Omental fat pad (tissue), 4 donors: ENCODE data around the gene GNAZ. TPM values are rescaled to one million over a fixed set of nuclear protein-coding genes. Genes with fewer than 3 reads are reported as not detected.

Source experiments
- ATAC-seq: fragments of 150-250 bp; one replicate; pipeline ENCODE4 v1.9.1; 2016; ENCODE audit warnings: mild to moderate bottlenecking, moderate library complexity; ENCODE audit not compliant: low FRiP score
- DNase-seq: peaks from one replicate; pipeline ENCODE4 v3.0.0-alpha.2; 2019; ENCODE audit warnings: low spot score
- CTCF ChIP-seq, 3 donors: fragments of 450-650 bp; IDR thresholded peaks; one replicate each; pipeline ENCODE4 v1.5.1; 2016 to 2017; ENCODE audit warnings: antibody characterized with exemption in 3 of 3, mild to moderate bottlenecking in 3 of 3, moderate library complexity in 2 of 3
- total RNA-seq, 4 donors: library from RNA; depleted of rRNA; stranded (reverse); fragments of >200 nt; gene quantifications; one replicate each; pipeline ENCODE4 v1.1.0, GENCODE V29; 2016

Gene GNAZ
- total RNA-seq, 4 donors from 2014 or later: 8.6 to 25.1 (median 16.5) TPM

GRCh38 chr22:23036684-23037428 lies 33.5 kb upstream of the GNAZ start:
- TF ChIP-seq CTCF (IDR thresholded peaks at IDR 0.05): no peak
- no peak for ATAC-seq
- DNase-seq: no peak

DNA sequence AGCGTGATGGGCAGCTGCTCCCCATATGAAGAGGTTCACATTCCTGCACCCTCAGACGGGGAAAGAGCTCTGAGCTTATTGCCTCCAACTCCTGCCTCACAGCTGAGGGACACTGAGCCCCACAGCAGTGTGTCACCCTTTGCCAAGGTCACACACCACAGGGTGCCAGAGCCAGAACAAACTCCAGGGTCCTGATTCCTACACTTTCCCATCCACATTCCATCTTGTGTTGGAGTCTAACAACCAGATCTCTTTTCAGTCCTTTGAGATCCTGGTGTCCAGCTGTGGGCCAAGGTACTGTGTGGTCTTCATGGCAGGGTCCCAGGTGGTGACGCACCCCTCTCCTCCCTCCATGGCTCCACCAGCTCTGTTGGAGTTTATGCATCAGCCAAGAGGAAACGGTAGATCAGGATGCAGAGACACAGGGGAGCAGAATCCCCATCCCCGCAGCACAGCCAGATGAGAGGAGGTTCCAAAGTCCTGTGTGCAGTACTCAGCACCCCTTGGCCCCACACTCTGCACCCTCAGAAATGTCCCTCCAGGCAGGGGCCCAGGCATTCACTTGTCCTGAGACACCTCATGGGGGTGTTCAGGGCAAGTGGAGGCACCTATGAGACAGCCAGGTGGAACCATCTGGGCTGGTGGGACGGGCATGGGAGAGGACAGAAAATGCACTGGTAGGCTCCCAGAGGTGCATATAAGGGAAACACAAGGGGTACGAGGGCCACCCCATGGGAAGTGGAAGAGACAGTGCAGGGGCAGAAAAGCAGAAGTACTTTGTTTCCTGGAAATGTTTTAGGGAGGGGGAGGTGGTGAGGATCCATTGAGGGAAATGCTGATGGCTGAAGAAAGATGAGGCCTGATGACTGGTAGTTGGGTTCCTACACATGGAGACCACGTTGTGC lies 32.6 kb upstream of the GNAZ start:
- no peak for TF ChIP-seq CTCF (IDR thresholded peaks at IDR 0.05)
- ATAC-seq (no peak), DNase-seq (no peak)

GRCh38 chr22:23038334-23038642 lies 32.0 kb upstream of the GNAZ start:
- TF ChIP-seq CTCF (IDR thresholded peaks at IDR 0.05): no peak
- DNase-seq: no peak
- no peak for ATAC-seq

DNA sequence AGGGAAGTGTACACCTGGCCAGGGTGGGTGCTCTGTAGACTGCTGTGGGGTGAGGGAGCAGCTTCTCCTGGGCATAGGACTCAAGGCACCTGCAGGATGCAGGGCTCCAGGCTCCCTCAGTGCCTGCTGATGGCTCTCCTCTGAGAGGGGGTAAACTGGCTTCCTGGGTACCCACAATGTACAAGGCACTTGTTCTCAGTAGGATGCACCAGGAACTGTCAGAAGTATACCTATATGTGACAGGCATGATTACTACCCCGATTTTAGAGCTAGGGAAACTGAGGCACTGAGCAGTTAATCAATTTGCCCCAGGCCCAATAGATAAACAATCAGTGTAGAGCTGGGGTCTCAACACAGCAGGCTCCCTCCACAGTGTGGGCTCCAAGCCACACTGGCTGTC lies 31.4 kb upstream of the GNAZ start:
- no peak for TF ChIP-seq CTCF (IDR thresholded peaks at IDR 0.05)
- no peak for DNase-seq
- ATAC-seq: no peak

GRCh38 chr22:23042179-23042578 lies 28.1 kb upstream of the GNAZ start:
- DNase-seq (no peak), ATAC-seq (no peak)
- TF ChIP-seq CTCF (IDR thresholded peaks at IDR 0.05): no peak

- no peak for TF ChIP-seq CTCF (IDR thresholded peaks at IDR 0.05)
- DNase-seq (no peak), ATAC-seq (no peak)
These were observed 25.7 kb upstream of the GNAZ start for GRCh38 chr22:23044570-23044969.
